ENCODE data around the gene MEF2D.

The MEF2D gene

DNA sequence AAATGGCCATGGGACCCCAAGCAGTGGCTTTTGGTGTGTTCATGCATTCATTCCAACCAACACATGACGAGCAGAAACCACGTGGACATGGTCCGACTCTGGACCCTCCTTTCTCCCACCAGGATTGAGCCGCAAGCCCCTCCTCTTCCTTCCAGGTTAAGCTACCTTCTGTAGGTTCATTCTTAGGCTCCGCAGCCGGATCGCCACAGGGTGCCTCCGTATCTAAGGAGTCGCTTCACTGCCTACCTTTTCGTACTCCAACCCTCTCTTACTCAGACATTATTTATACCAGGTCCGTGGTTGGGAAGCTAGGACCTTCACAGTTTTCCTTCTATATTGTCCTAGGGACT lies 67.9 kb downstream of the MEF2D start:
- peaks cover 100% of the 10 kb centered on the region for H3K27me3 ChIP-seq
- peaks cover 8 to 11% of the 10 kb centered on the region in 2 experiments for H3K4me1 ChIP-seq (ENCODE audit: control insufficient read depth in 1 of 2, insufficient read depth in 1 of 2, low read depth in 1 of 2, low read length in 1 of 2)
- H3K4me3 ChIP-seq (ENCODE audit: low read depth in 1 of 2, low read length in 1 of 2) = no peak overlapping the region
- no peaks in the 10 kb centered on the region for H3K9me3 ChIP-seq
- no peak overlapping the region for H3K27ac ChIP-seq
- TF ChIP-seq, protein P1, sequence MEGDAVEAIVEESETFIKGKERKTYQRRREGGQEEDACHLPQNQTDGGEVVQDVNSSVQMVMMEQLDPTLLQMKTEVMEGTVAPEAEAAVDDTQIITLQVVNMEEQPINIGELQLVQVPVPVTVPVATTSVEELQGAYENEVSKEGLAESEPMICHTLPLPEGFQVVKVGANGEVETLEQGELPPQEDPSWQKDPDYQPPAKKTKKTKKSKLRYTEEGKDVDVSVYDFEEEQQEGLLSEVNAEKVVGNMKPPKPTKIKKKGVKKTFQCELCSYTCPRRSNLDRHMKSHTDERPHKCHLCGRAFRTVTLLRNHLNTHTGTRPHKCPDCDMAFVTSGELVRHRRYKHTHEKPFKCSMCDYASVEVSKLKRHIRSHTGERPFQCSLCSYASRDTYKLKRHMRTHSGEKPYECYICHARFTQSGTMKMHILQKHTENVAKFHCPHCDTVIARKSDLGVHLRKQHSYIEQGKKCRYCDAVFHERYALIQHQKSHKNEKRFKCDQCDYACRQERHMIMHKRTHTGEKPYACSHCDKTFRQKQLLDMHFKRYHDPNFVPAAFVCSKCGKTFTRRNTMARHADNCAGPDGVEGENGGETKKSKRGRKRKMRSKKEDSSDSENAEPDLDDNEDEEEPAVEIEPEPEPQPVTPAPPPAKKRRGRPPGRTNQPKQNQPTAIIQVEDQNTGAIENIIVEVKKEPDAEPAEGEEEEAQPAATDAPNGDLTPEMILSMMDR (IDR thresholded peaks at IDR 0.05) = no peak
- no peaks in the 10 kb centered on the region for H3K36me3 ChIP-seq

DNA sequence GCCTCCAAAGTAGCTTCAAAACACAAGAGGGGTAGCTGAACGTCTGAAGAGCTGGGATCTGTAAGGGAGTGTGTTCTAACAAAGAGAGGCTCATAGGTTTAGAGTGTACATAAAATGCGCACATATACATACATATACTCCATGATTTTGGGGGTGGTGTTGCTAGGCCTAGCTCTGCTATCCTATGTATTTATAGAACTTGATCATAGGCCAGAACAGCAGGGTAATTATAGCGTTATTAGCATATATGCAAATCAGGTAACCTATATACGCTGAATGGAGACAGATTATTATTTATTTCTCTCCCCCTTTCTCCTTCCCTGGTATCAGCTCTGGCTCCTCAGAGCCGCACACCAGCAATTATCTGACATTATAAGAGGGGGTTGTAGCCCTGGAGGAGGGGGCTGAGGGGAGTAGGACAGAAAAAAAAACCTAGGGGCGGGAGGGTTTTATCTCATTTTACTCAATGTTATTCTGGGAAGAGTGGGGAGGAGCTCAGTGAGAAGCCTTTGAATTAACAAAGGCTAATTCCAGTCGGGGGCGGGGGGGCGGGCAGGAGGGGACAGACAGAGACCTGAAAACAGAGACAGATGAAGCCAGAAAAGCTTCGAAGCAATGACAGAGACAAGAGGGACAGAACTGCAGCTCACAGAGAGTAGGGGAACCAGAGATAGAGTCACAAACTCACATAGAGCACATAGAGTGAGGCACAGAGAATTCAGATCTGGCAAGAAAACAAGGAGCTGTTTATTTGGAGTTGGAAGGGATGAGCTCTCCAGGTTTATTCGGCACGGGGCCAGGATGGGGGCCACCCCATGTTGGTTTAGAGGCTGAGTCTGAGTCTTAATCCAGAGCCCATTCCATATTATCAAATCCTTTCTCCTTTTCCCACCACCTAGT lies 68.6 kb downstream of the MEF2D start:
- Histone ChIP-seq H3K4me3 (ENCODE audit: low read depth in 1 of 2, low read length in 1 of 2) (no peak overlapping the region), H3K4me1 (ENCODE audit: control insufficient read depth in 1 of 2, insufficient read depth in 1 of 2, low read depth in 1 of 2, low read length in 1 of 2) (peaks cover 8 to 11% of the 10 kb centered on the region in 2 experiments), H3K27me3 (peaks cover 100% of the 10 kb centered on the region), H3K9me3 (no peaks in the 10 kb centered on the region), H3K27ac (no peak overlapping the region), H3K36me3 (no peaks in the 10 kb centered on the region)
- TF ChIP-seq, protein P1 (IDR thresholded peaks at IDR 0.05) = no peak

DNA sequence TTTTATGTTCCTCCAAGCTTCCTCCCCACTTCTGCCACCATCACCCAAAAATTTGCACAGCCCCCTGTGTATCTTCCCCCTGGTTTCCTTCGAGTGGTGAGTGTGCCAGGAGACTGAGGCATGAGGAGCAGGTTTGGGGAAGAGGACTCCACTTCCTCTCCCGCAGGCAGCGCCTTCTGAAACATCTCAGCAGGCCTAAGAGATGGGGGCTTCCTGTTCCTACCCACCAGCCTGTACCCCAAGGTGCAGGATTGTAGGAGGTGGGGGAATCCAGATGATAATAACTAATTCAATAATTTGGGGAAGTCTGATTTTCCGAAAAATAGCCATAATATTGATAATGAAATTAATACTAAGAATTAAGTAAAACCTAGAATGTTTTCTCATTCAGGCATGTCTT lies 69.2 kb downstream of the MEF2D start:
- no peaks in the 10 kb centered on the region for H3K36me3 ChIP-seq
- no peak overlapping the region for H3K27ac ChIP-seq
- H3K4me1 ChIP-seq (ENCODE audit: control insufficient read depth in 1 of 2, insufficient read depth in 1 of 2, low read depth in 1 of 2, low read length in 1 of 2) = peaks cover 7 to 9% of the 10 kb centered on the region in 2 experiments
- peaks cover 100% of the 10 kb centered on the region for H3K27me3 ChIP-seq
- no peak overlapping the region for H3K4me3 ChIP-seq (ENCODE audit: low read depth in 1 of 2, low read length in 1 of 2)
- no peaks in the 10 kb centered on the region for H3K9me3 ChIP-seq
- TF ChIP-seq, protein P1 (IDR thresholded peaks at IDR 0.05) = no peak

DNA sequence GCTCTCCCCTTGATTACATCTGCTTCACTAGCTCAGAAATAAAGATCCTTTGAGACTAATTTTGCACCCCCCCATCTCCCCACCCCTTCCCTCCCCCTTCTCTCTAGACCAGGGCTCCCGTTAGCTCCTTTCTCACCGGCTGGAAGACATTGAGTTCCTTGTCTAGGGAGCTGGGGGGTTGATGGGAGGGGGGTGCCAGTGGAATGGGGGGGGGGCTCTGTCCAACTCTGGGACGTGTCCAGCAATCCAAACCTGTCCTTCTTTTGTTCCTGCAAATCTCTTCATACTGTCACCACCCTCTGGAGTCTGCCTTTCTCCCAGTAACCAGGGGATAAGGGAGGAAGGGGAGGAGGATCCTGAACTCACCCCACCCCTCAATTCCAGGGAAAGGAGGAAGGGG lies 69.7 kb downstream of the MEF2D start:
- Histone ChIP-seq H3K36me3 (no peaks in the 10 kb centered on the region), H3K9me3 (no peaks in the 10 kb centered on the region), H3K4me3 (ENCODE audit: low read depth in 1 of 2, low read length in 1 of 2) (no peak overlapping the region), H3K27ac (no peak overlapping the region), H3K27me3 (peaks cover 100% of the 10 kb centered on the region), H3K4me1 (ENCODE audit: control insufficient read depth in 1 of 2, insufficient read depth in 1 of 2, low read depth in 1 of 2, low read length in 1 of 2) (peaks cover 5% of the 10 kb centered on the region in 2 experiments)
- TF ChIP-seq, protein P1 (IDR thresholded peaks at IDR 0.05) = no peak

DNA sequence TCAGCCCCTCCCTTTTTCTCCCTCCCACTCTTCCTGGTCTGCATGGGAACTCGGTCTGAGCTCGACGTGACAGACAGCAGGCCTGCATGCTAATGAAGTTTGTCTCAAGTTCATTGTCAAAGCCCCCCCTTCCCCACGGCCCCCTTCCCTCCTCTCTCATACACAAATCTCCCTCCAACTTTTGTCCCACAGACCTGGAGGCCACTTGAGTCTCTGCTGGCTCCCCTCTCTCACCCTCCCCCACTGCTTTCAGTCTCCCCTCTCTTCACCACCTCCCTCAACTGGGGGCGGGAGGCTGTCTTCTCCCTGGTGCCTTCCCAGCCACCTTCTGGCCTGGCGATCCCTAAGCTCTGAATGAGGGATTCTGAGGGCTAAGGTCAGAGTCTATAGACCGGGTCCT lies 70.3 kb downstream of the MEF2D start:
- H3K36me3 ChIP-seq = no peaks in the 10 kb centered on the region
- peaks cover 100% of the 10 kb centered on the region for H3K27me3 ChIP-seq
- H3K4me3 ChIP-seq (ENCODE audit: low read depth in 1 of 2, low read length in 1 of 2) = no peak overlapping the region
- TF ChIP-seq, protein P1 (IDR thresholded peaks at IDR 0.05) = no peak
- peaks cover 1 to 3% of the 10 kb centered on the region in 2 experiments for H3K4me1 ChIP-seq (ENCODE audit: control insufficient read depth in 1 of 2, insufficient read depth in 1 of 2, low read depth in 1 of 2, low read length in 1 of 2)
- no peak overlapping the region for H3K27ac ChIP-seq
- no peaks in the 10 kb centered on the region for H3K9me3 ChIP-seq

All from neutrophil (primary cell).